Trophoblast cell (in vitro differentiated cells and primary cell): Measurements from ENCODE around the gene YTHDF1.

Source experiments
- DNase-seq, 2 donors: peaks; one replicate each; pipeline ENCODE4 v3.0.0-alpha.2; 2016
- H2AFZ ChIP-seq: 2 replicates; pipeline ENCODE4 v1.6.1; 2013; ENCODE audit warnings: low read length, moderate library complexity, mild to moderate bottlenecking; ENCODE audit not compliant: insufficient read depth, poor library complexity
- H2AK5ac ChIP-seq: 2 replicates; pipeline ENCODE4 v1.6.1; 2013; ENCODE audit warnings: mild to moderate bottlenecking, low read length
- H2BK120ac ChIP-seq: 2 replicates; pipeline ENCODE4 v1.6.1; 2013; ENCODE audit warnings: low read length, mild to moderate bottlenecking, moderate library complexity; ENCODE audit not compliant: insufficient read depth, poor library complexity
- H2BK12ac ChIP-seq: 2 replicates; pipeline ENCODE4 v1.6.1; 2013; ENCODE audit warnings: mild to moderate bottlenecking, low read length, moderate library complexity
- H2BK5ac ChIP-seq: 2 replicates; pipeline ENCODE4 v1.6.1; 2013; ENCODE audit warnings: low read length, low read depth, moderate library complexity, mild to moderate bottlenecking; ENCODE audit not compliant: poor library complexity
- H3K14ac ChIP-seq: 2 replicates; pipeline ENCODE4 v1.6.1; 2013; ENCODE audit warnings: mild to moderate bottlenecking, low read length
- H3K18ac ChIP-seq: 2 replicates; pipeline ENCODE4 v1.6.1; 2013; ENCODE audit warnings: mild to moderate bottlenecking, low read length
- H3K23ac ChIP-seq: 2 replicates; pipeline ENCODE4 v1.6.1; 2013; ENCODE audit warnings: low read length
- H3K27ac ChIP-seq: 2 replicates; pipeline ENCODE4 v1.5.1; 2013; ENCODE audit warnings: low read depth, mild to moderate bottlenecking, inconsistent platforms, low read length, moderate library complexity
- H3K27me3 ChIP-seq: 2 replicates; pipeline ENCODE4 v1.6.1; 2013; ENCODE audit warnings: inconsistent platforms, mild to moderate bottlenecking, low read length, moderate library complexity; ENCODE audit not compliant: insufficient read depth
- H3K36me3 ChIP-seq, 2 experiments: 1 replicate in 1 of 2; 2 replicates in 1 of 2; pipeline ENCODE4 v1.6.1; 2013; ENCODE audit warnings: low read length in 2 of 2, mild to moderate bottlenecking in 2 of 2, moderate library complexity in 1 of 2; ENCODE audit not compliant: insufficient read depth in 2 of 2, control insufficient read depth in 1 of 2
- H3K4ac ChIP-seq: 2 replicates; pipeline ENCODE4 v1.6.1; 2013; ENCODE audit warnings: low read depth, mild to moderate bottlenecking, low read length, moderate library complexity
- H3K4me1 ChIP-seq, 2 experiments: 1 replicate in 1 of 2; 2 replicates in 1 of 2; pipeline ENCODE4 v1.6.1; 2013; ENCODE audit warnings: low read length in 2 of 2, mild to moderate bottlenecking in 2 of 2, moderate library complexity in 1 of 2; ENCODE audit not compliant: insufficient read depth in 2 of 2, control insufficient read depth in 1 of 2
- H3K4me2 ChIP-seq: 2 replicates; pipeline ENCODE4 v1.6.1; 2013; ENCODE audit warnings: inconsistent platforms, mild to moderate bottlenecking, low read length, moderate library complexity
- H3K4me3 ChIP-seq: 2 replicates; pipeline ENCODE4 v1.5.1; 2013; ENCODE audit warnings: mild to moderate bottlenecking, low read depth, low read length, inconsistent platforms
- H3K79me1 ChIP-seq: one replicate; pipeline ENCODE4 v1.6.1; 2013; ENCODE audit warnings: low read length
- H3K79me2 ChIP-seq: 2 replicates; pipeline ENCODE4 v1.6.1; 2013; ENCODE audit warnings: low read length, mild to moderate bottlenecking; ENCODE audit not compliant: control insufficient read depth, insufficient read depth, poor library complexity
- H3K9ac ChIP-seq: 2 replicates; pipeline ENCODE4 v1.6.1; 2013; ENCODE audit warnings: mild to moderate bottlenecking, low read length
- H3K9me3 ChIP-seq: 2 replicates; pipeline ENCODE4 v1.6.1; 2013; ENCODE audit warnings: low read depth, mild to moderate bottlenecking, control low read depth, inconsistent platforms, low read length; ENCODE audit not compliant: insufficient read depth
- H4K12ac ChIP-seq: 2 replicates; pipeline ENCODE4 v1.6.1; 2013; ENCODE audit warnings: low read depth, mild to moderate bottlenecking, low read length, moderate library complexity
- H4K8ac ChIP-seq: 2 replicates; pipeline ENCODE4 v1.6.1; 2013; ENCODE audit warnings: low read depth, mild to moderate bottlenecking, low read length, moderate library complexity
- H4K91ac ChIP-seq: one replicate; pipeline ENCODE4 v1.6.1; 2013; ENCODE audit warnings: low read depth, mild to moderate bottlenecking, low read length, moderate library complexity
- WGBS: extraction: QIAGEN DNeasy Blood & Tissue Kit; methylation state at CpG from one replicate; pipeline ENCODE4 v1.1.7; 2013; ENCODE audit warnings: missing lambda C conversion rate; ENCODE audit not compliant: insufficient read length, insufficient coverage; ENCODE audit errors: extremely low coverage; 5-methylcytosine and 5-hydroxymethylcytosine counted together

The YTHDF1 gene

GRCh38 chr20:63242736-63243135, 26.8 kb upstream of the YTHDF1 start:
- Histone ChIP-seq H3K4me1 (peaks cover 7 to 10% of the 10 kb centered on the region in 2 experiments), H3K27ac (no peak overlapping the region), H3K79me1 (peaks cover 9% of the 10 kb centered on the region), H3K4me2 (no peak overlapping the region), H3K27me3 (no peaks in the 10 kb centered on the region), H3K9ac (no peak overlapping the region), H3K4ac (no peak overlapping the region), H2AK5ac (no peak overlapping the region), H3K79me2 (no peaks in the 10 kb centered on the region), H3K36me3 (peaks cover 11 to 24% of the 10 kb centered on the region in 2 experiments), H3K23ac (no peak overlapping the region), H3K4me3 (no peak overlapping the region), H3K14ac (no peak overlapping the region), H4K91ac (no peak overlapping the region), H4K8ac (no peak overlapping the region), H2BK120ac (no peak overlapping the region), H3K9me3 (no peaks in the 10 kb centered on the region), H3K18ac (no peak overlapping the region), H2BK5ac (no peak overlapping the region), H2BK12ac (no peak overlapping the region), H2AFZ (no peak overlapping the region), H4K12ac (no peak overlapping the region)
- WGBS = no CpG with 5 or more reads among the region's 21 CpGs
- no peak for DNase-seq

DNA sequence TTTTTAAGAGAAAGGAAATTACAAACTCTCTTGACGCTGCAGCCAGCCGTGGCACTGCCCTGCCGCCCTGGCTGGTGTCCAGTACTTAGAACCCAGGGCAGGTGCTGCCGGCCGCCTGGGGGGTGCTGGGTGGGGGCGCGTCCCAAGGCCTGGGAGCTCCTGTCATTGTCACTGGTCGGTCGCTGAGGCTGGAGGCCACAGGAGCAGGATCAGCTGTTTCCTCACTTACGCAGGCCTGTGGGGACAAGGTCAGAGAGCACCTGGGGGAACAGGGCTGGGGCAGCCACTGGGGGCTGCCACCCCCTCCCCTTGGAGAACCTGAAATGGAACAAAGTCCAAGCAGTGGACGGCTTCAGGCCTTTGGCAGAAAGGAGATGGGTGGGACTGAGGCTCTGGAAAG, 25.3 kb upstream of the YTHDF1 start:
- Histone ChIP-seq H3K36me3 (peaks cover 1 to 11% of the 10 kb centered on the region in 2 experiments), H3K4ac (no peak overlapping the region), H3K79me2 (no peaks in the 10 kb centered on the region), H4K12ac (no peak overlapping the region), H3K4me3 (no peak overlapping the region), H2AFZ (no peak overlapping the region), H3K27ac (no peak overlapping the region), H3K14ac (peak overlapping the region; percentile 32), H3K9me3 (no peaks in the 10 kb centered on the region), H3K27me3 (no peaks in the 10 kb centered on the region), H3K4me1 (peaks cover 15 to 19% of the 10 kb centered on the region in 2 experiments), H3K23ac (no peak overlapping the region), H3K4me2 (no peak overlapping the region), H3K79me1 (peaks cover 14% of the 10 kb centered on the region), H2BK5ac (no peak overlapping the region), H2BK120ac (peak overlapping the region; percentile 10), H2BK12ac (peak overlapping the region; percentile 15), H4K91ac (peak overlapping the region; percentile 36), H3K9ac (no peak overlapping the region), H2AK5ac (peak overlapping the region; percentile 35), H4K8ac (no peak overlapping the region), H3K18ac (no peak overlapping the region)
- WGBS = no CpG with 5 or more reads among the region's 11 CpGs
- no peak for DNase-seq

GRCh38 chr20:63240004-63240403, 24.1 kb upstream of the YTHDF1 start:
- Histone ChIP-seq H3K27me3 (no peaks in the 10 kb centered on the region), H3K27ac (no peak overlapping the region), H4K8ac (no peak overlapping the region), H2AK5ac (peak overlapping the region; percentile 18), H2BK5ac (no peak overlapping the region), H3K79me1 (peaks cover 26% of the 10 kb centered on the region), H3K9me3 (no peaks in the 10 kb centered on the region), H4K12ac (no peak overlapping the region), H3K9ac (no peak overlapping the region), H3K4me2 (no peak overlapping the region), H3K18ac (no peak overlapping the region), H2BK12ac (no peak overlapping the region), H3K4me1 (peaks cover 27 to 31% of the 10 kb centered on the region in 2 experiments), H4K91ac (no peak overlapping the region), H3K36me3 (peaks cover 0 to 6% of the 10 kb centered on the region in 2 experiments), H3K79me2 (peaks cover 2% of the 10 kb centered on the region), H2BK120ac (no peak overlapping the region), H3K4me3 (no peak overlapping the region), H3K4ac (no peak overlapping the region), H3K14ac (no peak overlapping the region), H3K23ac (no peak overlapping the region), H2AFZ (no peak overlapping the region)
- DNase-seq = no peak
- WGBS = no CpG with 5 or more reads among the region's 11 CpGs

GRCh38 chr20:63239431-63239830, 23.5 kb upstream of the YTHDF1 start:
- Histone ChIP-seq H3K23ac (no peak overlapping the region), H3K27ac (no peak overlapping the region), H2AK5ac (no peak overlapping the region), H3K9ac (no peak overlapping the region), H2AFZ (no peak overlapping the region), H3K79me1 (peaks cover 31% of the 10 kb centered on the region), H3K4me2 (no peak overlapping the region), H3K36me3 (peaks cover 0 to 4% of the 10 kb centered on the region in 2 experiments), H3K79me2 (peaks cover 2% of the 10 kb centered on the region), H4K8ac (no peak overlapping the region), H3K4ac (no peak overlapping the region), H3K14ac (no peak overlapping the region), H3K4me1 (peaks cover 31 to 33% of the 10 kb centered on the region in 2 experiments), H4K12ac (no peak overlapping the region), H3K4me3 (no peak overlapping the region), H2BK120ac (no peak overlapping the region), H2BK12ac (no peak overlapping the region), H3K18ac (no peak overlapping the region), H2BK5ac (no peak overlapping the region), H3K9me3 (no peaks in the 10 kb centered on the region), H4K91ac (peak overlapping the region; percentile 33), H3K27me3 (no peaks in the 10 kb centered on the region)
- WGBS = no CpG with 5 or more reads among the region's 30 CpGs
- DNase-seq = no peak
